Natural killer cell (primary cell): ENCODE data around the gene STIP1. TPM values are rescaled to one million over a fixed set of nuclear protein-coding genes. Genes with fewer than 3 reads are reported as not detected.

Experiments used
- ATAC-seq, 3 donors: fragments of 150-1000 bp in 2 of 3; fragments of 200-7000 bp in 1 of 3; cut with Tn5 transposase; 1 replicate in 1 of 3; 2 replicates in 2 of 3; pipeline ENCODE4 v1.10.0; 2021; ENCODE audit warnings: mild to moderate bottlenecking in 2 of 3, moderate library complexity in 2 of 3
- DNase-seq, 2 donors: peaks; one replicate each; pipeline versions ENCODE4 v3.0.0 to v3.0.0-alpha.2; 2013 to 2021; ENCODE audit warnings: mixed read lengths in 1 of 2
- H3K27ac ChIP-seq: one replicate; pipeline ENCODE4 v1.5.1; 2013; ENCODE audit warnings: mild to moderate bottlenecking, low read length
- H3K27me3 ChIP-seq: one replicate; pipeline ENCODE4 v1.6.1; 2013; ENCODE audit warnings: low read length; ENCODE audit not compliant: control insufficient read depth, insufficient read depth
- H3K36me3 ChIP-seq: one replicate; pipeline ENCODE4 v1.6.1; 2013; ENCODE audit warnings: low read length; ENCODE audit not compliant: control insufficient read depth, insufficient read depth
- H3K4me1 ChIP-seq: one replicate; pipeline ENCODE4 v1.6.1; 2013; ENCODE audit warnings: low read length; ENCODE audit not compliant: control insufficient read depth, insufficient read depth
- H3K4me3 ChIP-seq: one replicate; pipeline ENCODE4 v1.5.1; 2013; ENCODE audit warnings: low read length
- H3K9me3 ChIP-seq: one replicate; pipeline ENCODE4 v1.6.1; 2013; ENCODE audit warnings: low read length; ENCODE audit not compliant: control insufficient read depth, insufficient read depth
- H3K27ac Mint-ChIP-seq, 2 donors: one replicate each; pipeline ENCODE4 v1.8.0; 2022; ENCODE audit warnings: mild to moderate bottlenecking in 2 of 2, mixed read lengths in 2 of 2, moderate library complexity in 1 of 2
- H3K27me3 Mint-ChIP-seq, 2 donors: one replicate each; pipeline ENCODE4 v1.8.0; 2022; ENCODE audit warnings: low read depth in 2 of 2, mixed read lengths in 2 of 2
- H3K36me3 Mint-ChIP-seq: one replicate; pipeline ENCODE4 v1.8.0; 2022; ENCODE audit warnings: mixed read lengths
- H3K4me1 Mint-ChIP-seq, 2 donors: one replicate each; pipeline ENCODE4 v1.8.0; 2022; ENCODE audit warnings: mixed read lengths in 2 of 2
- H3K4me3 Mint-ChIP-seq: one replicate; pipeline ENCODE4 v1.8.0; 2022; ENCODE audit warnings: mild to moderate bottlenecking, moderate library complexity, mixed read lengths
- H3K9me3 Mint-ChIP-seq, 2 donors: one replicate each; pipeline ENCODE4 v1.8.0; 2022; ENCODE audit warnings: mixed read lengths in 2 of 2
- WGBS: methylation state at CpG from one replicate; pipeline ENCODE4 v1.1.7; 2013; ENCODE audit warnings: missing lambda C conversion rate; ENCODE audit not compliant: insufficient coverage; 5-methylcytosine and 5-hydroxymethylcytosine counted together
- intact Hi-C: fragments of 100-400 bp; cut with micrococcal nuclease; formaldehyde crosslinking; loops from one replicate; pipeline ENCODE4 v1.14.2; 2022
- total RNA-seq, 4 donors: library from RNA; stranded (reverse); fragments of 120-200 nt in 1 of 4; gene quantifications; one replicate each; pipeline versions ENCODE4 v1.2.3 to v1.2.4, GENCODE V29; 2013 to 2022
- TF ChIP-seq, protein P1 (sequence below): fragments of 200-600 bp; IDR thresholded peaks from one replicate; pipeline ENCODE4 v1.8.0; 2022; ENCODE audit warnings: antibody characterized with exemption

STIP1 gene
- total RNA-seq, 3 donors from 2014 or later (not counting 1 experiment from before 2014, with no cell fraction given), result 80.9 to 110 (median 85.1) TPM

DNA sequence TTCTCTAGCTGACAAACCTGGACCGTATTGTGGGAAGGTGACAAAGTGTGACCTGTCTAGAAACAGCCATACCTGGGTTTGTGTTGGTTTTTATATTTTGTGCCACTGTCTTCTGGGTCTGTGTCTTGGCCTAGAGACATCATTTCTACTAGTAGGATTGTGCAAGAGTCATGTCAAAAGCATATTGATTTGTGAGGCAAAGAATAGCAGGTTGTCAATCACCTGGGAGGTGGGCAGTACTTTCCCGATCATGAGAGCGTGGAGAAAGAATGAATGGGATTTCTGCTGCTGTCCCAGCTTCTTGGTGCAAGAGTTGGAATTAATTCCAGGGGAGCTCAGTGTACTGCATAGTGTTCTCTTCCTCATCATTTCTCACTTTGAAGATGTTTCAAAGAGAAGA, 15.6 kb downstream of the STIP1 start:
- H3K27me3 Mint-ChIP-seq, result no peaks in the 10 kb centered on the region
- WGBS, result 89% methylated on average over 3 of the region's 3 CpGs
- H3K36me3 Mint-ChIP-seq, result peaks cover 14% of the 10 kb centered on the region
- TF ChIP-seq, protein P1, sequence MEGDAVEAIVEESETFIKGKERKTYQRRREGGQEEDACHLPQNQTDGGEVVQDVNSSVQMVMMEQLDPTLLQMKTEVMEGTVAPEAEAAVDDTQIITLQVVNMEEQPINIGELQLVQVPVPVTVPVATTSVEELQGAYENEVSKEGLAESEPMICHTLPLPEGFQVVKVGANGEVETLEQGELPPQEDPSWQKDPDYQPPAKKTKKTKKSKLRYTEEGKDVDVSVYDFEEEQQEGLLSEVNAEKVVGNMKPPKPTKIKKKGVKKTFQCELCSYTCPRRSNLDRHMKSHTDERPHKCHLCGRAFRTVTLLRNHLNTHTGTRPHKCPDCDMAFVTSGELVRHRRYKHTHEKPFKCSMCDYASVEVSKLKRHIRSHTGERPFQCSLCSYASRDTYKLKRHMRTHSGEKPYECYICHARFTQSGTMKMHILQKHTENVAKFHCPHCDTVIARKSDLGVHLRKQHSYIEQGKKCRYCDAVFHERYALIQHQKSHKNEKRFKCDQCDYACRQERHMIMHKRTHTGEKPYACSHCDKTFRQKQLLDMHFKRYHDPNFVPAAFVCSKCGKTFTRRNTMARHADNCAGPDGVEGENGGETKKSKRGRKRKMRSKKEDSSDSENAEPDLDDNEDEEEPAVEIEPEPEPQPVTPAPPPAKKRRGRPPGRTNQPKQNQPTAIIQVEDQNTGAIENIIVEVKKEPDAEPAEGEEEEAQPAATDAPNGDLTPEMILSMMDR, result no peak
- ATAC-seq, result no peak
- H3K4me1 Mint-ChIP-seq, result peaks cover 17 to 25% of the 10 kb centered on the region in 2 donors
- no peak overlapping the region for H3K4me3 Mint-ChIP-seq
- intact Hi-C loops, result loop anchor here (5.0 kb wide), 1 partner anchor 451 kb away; no protein-coding TSS in a partner anchor
- Histone ChIP-seq H3K9me3 (no peaks in the 10 kb centered on the region), H3K4me3 (no peak overlapping the region), H3K27ac (no peak overlapping the region), H3K4me1 (peaks cover 25% of the 10 kb centered on the region), H3K27me3 (no peaks in the 10 kb centered on the region), H3K36me3 (peaks cover 68% of the 10 kb centered on the region)
- peak overlapping the region in 1 of 2 donors; percentile 48 for H3K27ac Mint-ChIP-seq
- DNase-seq, result no peak
- H3K9me3 Mint-ChIP-seq, result no peaks in the 10 kb centered on the region

DNA sequence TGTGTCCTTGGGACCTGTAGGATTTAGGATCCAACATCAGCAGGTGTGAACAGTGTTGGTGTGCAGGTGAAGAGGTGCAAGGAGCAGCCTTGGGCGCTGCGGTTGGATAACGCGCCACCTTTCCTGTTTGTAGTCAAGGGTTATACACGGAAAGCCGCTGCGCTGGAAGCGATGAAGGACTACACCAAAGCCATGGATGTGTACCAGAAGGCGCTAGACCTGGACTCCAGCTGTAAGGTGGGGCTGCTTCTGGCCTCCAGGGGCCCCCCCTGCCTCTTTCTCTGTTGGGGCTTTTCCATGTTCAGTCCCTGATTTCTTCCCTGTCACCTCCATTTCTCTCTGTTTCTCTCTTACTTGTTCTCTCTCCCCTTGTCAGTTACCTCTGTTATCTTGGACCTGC, 17.0 kb downstream of the STIP1 start:
- TF ChIP-seq, protein P1, result no peak
- DNase-seq (no peak), ATAC-seq (no peak)
- no peaks in the 10 kb centered on the region for H3K27me3 Mint-ChIP-seq
- H3K27ac ChIP-seq, result no peak overlapping the region
- peaks cover 37% of the 10 kb centered on the region for H3K4me1 ChIP-seq
- no peaks in the 10 kb centered on the region for H3K9me3 ChIP-seq
- intact Hi-C loops, result loop anchor here (5.0 kb wide), 1 partner anchor 449 kb away; no protein-coding TSS in a partner anchor
- H3K4me3 Mint-ChIP-seq, result no peak overlapping the region
- H3K9me3 Mint-ChIP-seq, result no peaks in the 10 kb centered on the region
- peaks cover 22 to 37% of the 10 kb centered on the region in 2 donors for H3K4me1 Mint-ChIP-seq
- H3K27ac Mint-ChIP-seq, result no peak overlapping the region
- H3K27me3 ChIP-seq, result no peaks in the 10 kb centered on the region
- peaks cover 6% of the 10 kb centered on the region for H3K36me3 Mint-ChIP-seq
- H3K4me3 ChIP-seq, result no peak overlapping the region
- peaks cover 53% of the 10 kb centered on the region for H3K36me3 ChIP-seq
- WGBS, result over 99% methylated on average over 9 of the region's 9 CpGs

DNA sequence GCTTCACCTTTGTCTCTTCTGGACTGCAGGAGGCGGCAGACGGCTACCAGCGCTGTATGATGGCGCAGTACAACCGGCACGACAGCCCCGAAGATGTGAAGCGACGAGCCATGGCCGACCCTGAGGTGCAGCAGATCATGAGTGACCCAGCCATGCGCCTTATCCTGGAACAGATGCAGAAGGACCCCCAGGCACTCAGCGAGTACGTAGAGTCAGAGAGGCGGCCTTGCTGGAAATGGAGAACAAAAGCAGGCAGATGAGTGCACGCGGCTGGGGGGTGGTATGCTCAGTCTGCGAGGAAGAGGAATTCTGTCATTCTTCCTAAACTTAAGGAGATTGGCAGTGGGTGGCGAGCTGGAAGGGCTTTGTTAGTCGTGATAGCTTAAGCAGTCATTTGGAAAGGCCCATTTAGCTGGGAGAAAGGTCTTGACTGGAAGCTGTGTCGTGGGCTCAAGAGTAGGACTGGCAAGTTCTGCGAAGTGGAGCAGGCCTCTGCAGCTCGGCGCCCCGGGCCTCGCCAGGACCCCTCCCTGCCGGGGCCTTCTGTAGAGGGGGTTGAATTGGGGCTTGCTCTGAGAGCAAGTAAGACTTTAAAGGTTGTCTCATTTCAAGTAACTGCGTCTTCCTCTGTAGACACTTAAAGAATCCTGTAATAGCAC, 17.6 kb downstream of the STIP1 start:
- no peaks in the 10 kb centered on the region for H3K27me3 ChIP-seq
- Mint-ChIP-seq H3K4me1 (peaks cover 22 to 43% of the 10 kb centered on the region in 2 donors), H3K27me3 (no peaks in the 10 kb centered on the region), H3K4me3 (peak overlapping the region; percentile 35), H3K27ac (no peak overlapping the region), H3K36me3 (peaks cover 6% of the 10 kb centered on the region), H3K9me3 (no peaks in the 10 kb centered on the region)
- H3K4me3 ChIP-seq, result no peak overlapping the region
- no peaks in the 10 kb centered on the region for H3K9me3 ChIP-seq
- no peak overlapping the region for H3K27ac ChIP-seq
- intact Hi-C loops, result loop anchor here (1.0 to 5.0 kb wide), 2 partner anchors 101 to 449 kb away; no protein-coding TSS in a partner anchor
- TF ChIP-seq, protein P1, result no peak
- H3K36me3 ChIP-seq, result peaks cover 52% of the 10 kb centered on the region
- WGBS, result 97% methylated on average over 27 of the region's 27 CpGs
- DNase-seq (no peak), ATAC-seq (no peak)
- H3K4me1 ChIP-seq, result peaks cover 43% of the 10 kb centered on the region
